Measurements from ENCODE around the gene PLA2G6. TPM values are rescaled to one million over a fixed set of nuclear protein-coding genes. Genes with fewer than 3 reads are reported as not detected.

Gene PLA2G6
- polyA plus RNA-seq, 1 donor = 71.1 TPM

DNA sequence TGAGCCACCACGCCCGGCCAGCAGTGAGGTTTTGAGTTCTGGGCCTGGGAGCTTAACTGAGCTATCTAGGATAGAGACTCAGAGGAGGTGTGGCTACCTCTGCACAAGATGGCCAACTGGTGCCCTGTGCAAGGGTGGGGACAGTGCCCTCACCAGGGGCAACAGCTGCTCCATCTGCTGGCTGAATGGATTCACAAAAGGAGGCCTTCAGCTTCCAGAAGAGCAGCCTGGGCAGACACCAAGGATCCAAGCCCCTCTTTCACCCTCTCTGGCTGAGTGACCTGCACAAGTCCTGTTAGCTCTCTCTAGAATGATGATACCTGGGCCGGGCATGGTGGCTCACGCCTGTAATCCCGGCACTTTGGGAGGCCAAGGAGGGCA, 37.6 kb downstream of the PLA2G6 start:
- H3K4me3 ChIP-seq (ENCODE audit: low read length) = no peak overlapping the region
- no peaks in the 10 kb centered on the region for H3K9me3 ChIP-seq (ENCODE audit: control insufficient read depth, low read depth, low read length)
- H3K4me1 ChIP-seq (ENCODE audit: control insufficient read depth, insufficient read depth, low read length) = no peaks in the 10 kb centered on the region
- WGBS (ENCODE audit: insufficient coverage, low lambda C conversion rate) = no CpG with 5 or more reads among the region's 5 CpGs
- no peak overlapping the region for H3K27ac ChIP-seq (ENCODE audit: low read length)
- peaks cover 20% of the 10 kb centered on the region for H3K36me3 ChIP-seq (ENCODE audit: control insufficient read depth, insufficient read depth, low read length)
- no peaks in the 10 kb centered on the region for H3K27me3 ChIP-seq (ENCODE audit: control insufficient read depth, insufficient read depth, low read length)
- DNase-seq = no peak

DNA sequence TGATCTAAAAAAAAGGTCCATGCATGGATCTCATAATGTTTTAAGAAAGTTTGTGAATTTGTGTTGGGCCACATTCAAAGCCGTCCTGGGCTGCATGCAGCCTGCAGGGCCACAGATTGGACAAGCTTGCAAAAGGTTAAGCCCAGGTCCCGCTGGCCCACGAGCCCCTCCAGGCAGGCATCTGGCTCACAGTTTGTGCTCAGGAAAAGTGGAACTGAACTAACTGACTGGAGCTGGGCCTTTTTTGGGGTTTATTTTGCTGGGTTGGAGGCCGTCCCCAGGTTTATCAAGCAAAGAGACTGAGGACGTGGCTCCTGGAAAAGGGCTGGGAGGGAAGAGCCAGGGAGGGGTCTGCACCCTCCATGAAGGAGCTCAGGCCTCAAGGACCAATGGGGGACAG, 39.0 kb downstream of the PLA2G6 start:
- Histone ChIP-seq H3K4me3 (ENCODE audit: low read length) (no peak overlapping the region), H3K36me3 (ENCODE audit: control insufficient read depth, insufficient read depth, low read length) (peaks cover 21% of the 10 kb centered on the region), H3K9me3 (ENCODE audit: control insufficient read depth, low read depth, low read length) (no peaks in the 10 kb centered on the region), H3K27ac (ENCODE audit: low read length) (no peak overlapping the region), H3K27me3 (ENCODE audit: control insufficient read depth, insufficient read depth, low read length) (no peaks in the 10 kb centered on the region), H3K4me1 (ENCODE audit: control insufficient read depth, insufficient read depth, low read length) (no peaks in the 10 kb centered on the region)
- DNase-seq = no peak
- WGBS (ENCODE audit: insufficient coverage, low lambda C conversion rate) = no CpG with 5 or more reads among the region's 5 CpGs

DNA sequence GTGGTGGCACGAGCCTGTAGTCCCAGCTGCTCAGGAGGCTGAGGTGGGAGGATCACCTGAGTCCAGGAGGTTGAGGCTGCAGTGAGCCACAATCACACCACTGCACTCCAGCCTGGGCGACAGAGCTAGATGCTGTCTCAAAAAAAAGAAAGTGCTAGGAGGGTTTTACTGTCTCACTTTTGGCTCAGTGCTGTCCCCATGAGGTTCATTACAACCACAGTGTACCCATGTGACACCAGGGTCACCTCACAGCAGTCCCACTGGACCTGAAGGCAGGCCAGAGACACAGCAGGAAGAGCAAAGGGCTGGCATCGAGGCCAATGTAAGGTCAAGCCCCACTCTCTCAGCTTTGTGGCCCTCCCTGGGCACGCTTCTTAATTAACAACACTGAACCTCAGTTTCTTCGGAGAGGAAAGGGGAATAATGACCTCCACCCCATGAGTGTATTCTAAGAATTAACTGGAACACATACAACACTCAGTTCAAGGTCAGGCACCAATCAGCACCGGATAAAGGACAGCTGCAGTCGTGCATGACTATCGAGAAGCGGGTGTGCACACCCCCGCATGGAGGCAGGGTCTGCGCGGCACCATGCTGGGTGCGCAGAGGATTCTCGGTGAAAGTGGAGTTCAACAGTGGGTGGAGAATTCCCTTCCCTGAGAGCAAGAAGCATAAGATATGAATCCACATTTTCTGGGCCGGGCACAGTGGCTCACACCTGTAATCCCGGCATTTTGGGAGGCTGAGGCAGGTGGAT, 40.2 kb downstream of the PLA2G6 start:
- Histone ChIP-seq H3K4me3 (ENCODE audit: low read length) (no peak overlapping the region), H3K27me3 (ENCODE audit: control insufficient read depth, insufficient read depth, low read length) (no peaks in the 10 kb centered on the region), H3K27ac (ENCODE audit: low read length) (no peak overlapping the region), H3K9me3 (ENCODE audit: control insufficient read depth, low read depth, low read length) (no peaks in the 10 kb centered on the region), H3K36me3 (ENCODE audit: control insufficient read depth, insufficient read depth, low read length) (peaks cover 21% of the 10 kb centered on the region), H3K4me1 (ENCODE audit: control insufficient read depth, insufficient read depth, low read length) (no peaks in the 10 kb centered on the region)
- WGBS (ENCODE audit: insufficient coverage, low lambda C conversion rate) = no CpG with 5 or more reads among the region's 16 CpGs
- no peak for DNase-seq

DNA sequence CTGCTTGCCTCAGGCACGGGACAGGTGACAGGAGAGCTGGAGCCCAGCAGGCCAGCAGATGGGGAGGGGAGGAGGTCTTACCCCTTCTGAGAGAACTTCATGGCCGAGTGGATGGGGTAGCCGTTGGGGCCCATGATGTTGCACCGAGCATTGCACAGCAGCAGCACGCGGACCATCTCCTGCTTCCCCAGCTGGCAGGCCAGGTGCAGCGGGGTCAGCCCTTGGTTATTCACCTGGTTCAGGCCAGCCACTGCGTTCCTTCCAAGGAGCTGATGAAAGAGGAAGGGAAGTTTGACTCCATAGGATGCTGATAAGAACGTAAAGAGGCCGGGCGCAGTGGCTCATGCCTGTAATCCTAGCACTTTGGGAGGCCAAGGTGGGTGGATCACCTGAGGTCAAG, 41.7 kb downstream of the PLA2G6 start:
- WGBS (ENCODE audit: insufficient coverage, low lambda C conversion rate) = 94% methylated on average over 3 of the region's 11 CpGs
- peaks cover 27% of the 10 kb centered on the region for H3K36me3 ChIP-seq (ENCODE audit: control insufficient read depth, insufficient read depth, low read length)
- no peak for DNase-seq

DNA sequence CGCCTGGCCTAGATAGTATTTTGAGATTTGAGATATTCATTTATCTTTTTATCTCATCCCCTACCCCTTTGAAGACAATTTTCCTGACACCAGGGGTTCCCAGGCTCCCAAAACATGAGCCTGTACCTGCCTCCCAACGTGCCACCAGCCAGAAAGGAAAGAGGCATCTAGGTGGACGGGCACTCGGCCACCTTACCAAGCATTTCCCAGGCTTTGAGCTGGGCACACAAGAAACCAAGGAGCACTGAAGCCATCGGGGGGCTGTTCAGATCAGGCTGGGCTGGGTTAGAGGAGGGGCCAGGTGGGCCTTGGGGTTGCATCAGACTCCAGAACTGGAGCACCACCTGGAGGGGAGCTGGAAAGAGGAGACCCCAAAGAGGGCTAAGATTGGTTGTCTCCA, 42.7 kb downstream of the PLA2G6 start:
- Histone ChIP-seq H3K36me3 (ENCODE audit: control insufficient read depth, insufficient read depth, low read length) (peaks cover 28% of the 10 kb centered on the region), H3K4me3 (ENCODE audit: low read length) (no peak overlapping the region), H3K27me3 (ENCODE audit: control insufficient read depth, insufficient read depth, low read length) (no peaks in the 10 kb centered on the region), H3K9me3 (ENCODE audit: control insufficient read depth, low read depth, low read length) (no peaks in the 10 kb centered on the region), H3K4me1 (ENCODE audit: control insufficient read depth, insufficient read depth, low read length) (no peaks in the 10 kb centered on the region), H3K27ac (ENCODE audit: low read length) (no peak overlapping the region)
- no peak for DNase-seq
- WGBS (ENCODE audit: insufficient coverage, low lambda C conversion rate) = no CpG with 5 or more reads among the region's 5 CpGs

More for the DNA sequence above, 41.7 kb downstream of the PLA2G6 start:
- Histone ChIP-seq H3K4me1 (ENCODE audit: control insufficient read depth, insufficient read depth, low read length) (no peaks in the 10 kb centered on the region), H3K27me3 (ENCODE audit: control insufficient read depth, insufficient read depth, low read length) (no peaks in the 10 kb centered on the region), H3K4me3 (ENCODE audit: low read length) (no peak overlapping the region), H3K27ac (ENCODE audit: low read length) (no peak overlapping the region), H3K9me3 (ENCODE audit: control insufficient read depth, low read depth, low read length) (no peaks in the 10 kb centered on the region)

DNA sequence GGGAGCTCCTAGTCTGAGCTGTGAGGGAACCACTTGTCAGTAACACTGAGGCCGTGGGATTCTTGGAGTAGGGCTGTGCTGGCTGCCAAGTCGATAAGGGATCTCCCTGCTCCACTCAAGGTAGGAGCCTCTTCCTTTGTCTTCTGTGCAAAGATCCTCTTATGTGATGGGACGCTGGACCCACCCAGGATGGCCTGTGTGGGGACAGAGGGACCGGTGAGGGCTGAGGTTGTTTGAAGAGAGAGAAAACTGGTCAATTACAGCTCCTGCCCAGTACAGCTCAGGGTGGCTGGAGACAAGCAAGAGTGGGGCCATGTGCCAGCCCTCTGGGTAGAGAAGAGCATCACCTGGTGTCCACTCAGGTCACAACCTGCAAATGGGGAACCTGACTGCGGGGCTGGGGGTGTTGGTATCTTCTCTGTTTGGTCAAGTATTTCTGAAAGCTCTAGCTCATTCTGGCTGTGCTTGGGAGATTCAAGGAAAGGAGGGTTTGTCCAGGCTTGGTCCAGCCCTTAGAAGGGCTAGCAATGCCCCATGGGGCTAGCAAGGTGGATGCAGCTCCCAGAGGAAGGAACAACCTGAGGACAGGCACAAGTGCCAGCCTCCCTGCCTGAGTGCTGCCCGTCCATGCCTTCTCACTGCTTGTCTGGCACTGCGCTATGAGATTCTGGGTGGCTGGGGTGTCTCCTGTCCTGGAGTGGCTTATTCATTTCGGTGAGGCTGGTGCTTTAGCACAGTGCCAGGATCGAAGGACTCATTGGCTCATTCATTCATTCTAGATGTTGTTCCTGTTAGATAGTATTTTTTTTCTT, 43.5 kb downstream of the PLA2G6 start:
- no peak for DNase-seq
- WGBS (ENCODE audit: insufficient coverage, low lambda C conversion rate) = no CpG with 5 or more reads among the region's 9 CpGs
- Histone ChIP-seq H3K27ac (ENCODE audit: low read length) (no peak overlapping the region), H3K27me3 (ENCODE audit: control insufficient read depth, insufficient read depth, low read length) (no peaks in the 10 kb centered on the region), H3K4me3 (ENCODE audit: low read length) (no peak overlapping the region), H3K9me3 (ENCODE audit: control insufficient read depth, low read depth, low read length) (no peaks in the 10 kb centered on the region), H3K36me3 (ENCODE audit: control insufficient read depth, insufficient read depth, low read length) (peaks cover 31% of the 10 kb centered on the region), H3K4me1 (ENCODE audit: control insufficient read depth, insufficient read depth, low read length) (no peaks in the 10 kb centered on the region)

DNA sequence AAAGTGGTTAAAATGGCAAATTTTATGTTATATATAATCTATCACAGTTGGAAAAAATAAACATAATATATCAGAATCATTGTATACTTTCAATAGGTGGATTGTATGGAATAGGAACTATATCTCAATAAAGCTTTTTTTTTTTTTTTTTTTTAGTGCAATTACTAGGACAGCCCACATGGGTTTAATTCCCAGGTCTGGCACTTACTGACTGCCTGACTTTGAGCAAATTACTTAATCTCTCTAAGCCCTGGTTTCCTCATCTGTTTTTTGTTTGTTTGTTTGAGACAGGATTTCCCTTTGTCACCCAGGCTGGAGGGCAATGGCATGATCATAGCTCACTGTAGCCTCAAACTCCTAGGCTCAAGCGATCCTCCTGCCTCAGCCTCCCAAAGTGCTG, 45.0 kb downstream of the PLA2G6 start:
- no peak for DNase-seq
- Histone ChIP-seq H3K36me3 (ENCODE audit: control insufficient read depth, insufficient read depth, low read length) (peaks cover 34% of the 10 kb centered on the region), H3K4me1 (ENCODE audit: control insufficient read depth, insufficient read depth, low read length) (no peaks in the 10 kb centered on the region), H3K27ac (ENCODE audit: low read length) (no peak overlapping the region), H3K4me3 (ENCODE audit: low read length) (no peak overlapping the region), H3K9me3 (ENCODE audit: control insufficient read depth, low read depth, low read length) (no peaks in the 10 kb centered on the region), H3K27me3 (ENCODE audit: control insufficient read depth, insufficient read depth, low read length) (no peaks in the 10 kb centered on the region)
- no CpG with 5 or more reads among the region's 1 CpG for WGBS (ENCODE audit: insufficient coverage, low lambda C conversion rate)

DNA sequence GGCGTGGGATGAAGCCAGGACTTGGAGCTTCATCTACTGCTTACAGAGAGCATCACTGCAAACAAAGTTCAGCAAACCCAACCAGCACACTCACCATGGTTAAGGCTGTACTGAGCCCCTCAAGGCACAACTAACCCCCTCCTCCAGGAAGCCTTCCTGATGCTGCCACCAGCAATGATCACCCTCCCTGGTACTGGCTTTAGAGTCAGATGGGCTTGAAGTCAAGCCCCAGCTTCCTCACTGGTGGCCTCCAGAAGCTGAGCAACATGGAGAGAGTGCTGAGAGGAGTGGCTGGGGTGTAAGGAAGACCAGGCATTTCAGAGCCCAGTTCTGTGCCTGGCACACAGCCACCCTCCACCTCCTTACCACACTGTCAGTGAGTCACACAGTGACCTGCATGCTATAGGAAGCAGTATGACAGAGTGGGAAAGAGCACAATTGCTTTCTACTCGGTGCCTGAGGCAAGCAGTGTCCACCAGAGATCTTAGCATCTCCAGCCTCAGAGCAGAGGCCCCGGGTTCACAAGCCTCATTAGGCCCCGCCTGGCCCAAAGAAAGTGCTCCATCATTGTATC, 46.4 kb downstream of the PLA2G6 start:
- peaks cover 33% of the 10 kb centered on the region for H3K36me3 ChIP-seq (ENCODE audit: control insufficient read depth, insufficient read depth, low read length)
- DNase-seq = no peak
- H3K9me3 ChIP-seq (ENCODE audit: control insufficient read depth, low read depth, low read length) = no peaks in the 10 kb centered on the region
- no peaks in the 10 kb centered on the region for H3K27me3 ChIP-seq (ENCODE audit: control insufficient read depth, insufficient read depth, low read length)
- H3K27ac ChIP-seq (ENCODE audit: low read length) = no peak overlapping the region
- no peaks in the 10 kb centered on the region for H3K4me1 ChIP-seq (ENCODE audit: control insufficient read depth, insufficient read depth, low read length)
- no CpG with 5 or more reads among the region's 4 CpGs for WGBS (ENCODE audit: insufficient coverage, low lambda C conversion rate)
- H3K4me3 ChIP-seq (ENCODE audit: low read length) = no peak overlapping the region

DNA sequence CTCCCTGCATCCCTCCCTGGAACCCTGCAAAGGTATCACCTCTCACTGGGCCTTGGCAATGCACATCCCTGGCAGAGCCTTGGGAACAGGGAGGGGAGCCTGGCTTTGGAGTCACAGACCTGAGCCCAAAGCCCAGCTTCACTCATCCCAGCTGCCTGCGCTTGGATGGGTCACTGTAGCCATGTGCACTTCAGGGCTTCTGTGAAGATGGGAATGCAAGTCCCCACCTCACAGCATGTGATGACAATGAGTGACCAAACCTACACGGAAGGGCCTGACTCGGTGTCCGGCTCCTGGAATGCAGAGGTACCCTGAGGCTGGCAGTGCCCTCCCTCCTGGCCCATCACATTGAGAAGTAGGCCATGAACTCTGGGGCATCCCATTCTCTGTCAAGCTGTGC, 48.3 kb downstream of the PLA2G6 start:
- H3K27me3 ChIP-seq (ENCODE audit: control insufficient read depth, insufficient read depth, low read length) = no peaks in the 10 kb centered on the region
- peaks cover 38% of the 10 kb centered on the region for H3K36me3 ChIP-seq (ENCODE audit: control insufficient read depth, insufficient read depth, low read length)

DNA sequence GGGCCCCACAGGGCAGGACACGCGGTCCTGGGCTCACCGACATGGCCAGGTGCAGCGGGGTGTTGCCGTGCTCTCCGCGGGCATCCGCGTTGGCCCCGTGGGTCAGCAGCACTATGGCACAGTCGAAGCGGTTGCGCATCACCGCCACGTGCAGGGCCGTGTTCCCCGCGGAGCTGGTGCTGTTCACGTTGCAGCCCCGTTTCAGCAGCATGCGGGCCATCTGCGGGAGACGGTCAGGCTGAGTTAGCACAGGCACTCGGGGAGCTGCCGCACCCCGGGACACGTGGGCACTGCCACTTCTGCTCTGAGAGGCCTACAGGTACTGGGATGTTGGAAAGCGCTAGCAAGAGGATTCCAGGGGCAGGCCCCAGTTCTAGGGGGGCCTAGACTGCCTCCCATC, 48.8 kb downstream of the PLA2G6 start:
- no peak overlapping the region for H3K27ac ChIP-seq (ENCODE audit: low read length)
- H3K27me3 ChIP-seq (ENCODE audit: control insufficient read depth, insufficient read depth, low read length) = no peaks in the 10 kb centered on the region
- WGBS (ENCODE audit: insufficient coverage, low lambda C conversion rate) = no CpG with 5 or more reads among the region's 28 CpGs
- DNase-seq = no peak
- no peak overlapping the region for H3K4me3 ChIP-seq (ENCODE audit: low read length)
- H3K36me3 ChIP-seq (ENCODE audit: control insufficient read depth, insufficient read depth, low read length) = peaks cover 43% of the 10 kb centered on the region
- H3K4me1 ChIP-seq (ENCODE audit: control insufficient read depth, insufficient read depth, low read length) = no peaks in the 10 kb centered on the region
- H3K9me3 ChIP-seq (ENCODE audit: control insufficient read depth, low read depth, low read length) = no peaks in the 10 kb centered on the region

More for the DNA sequence above, 48.3 kb downstream of the PLA2G6 start:
- no peak overlapping the region for H3K4me3 ChIP-seq (ENCODE audit: low read length)
- H3K27ac ChIP-seq (ENCODE audit: low read length) = no peak overlapping the region
- H3K4me1 ChIP-seq (ENCODE audit: control insufficient read depth, insufficient read depth, low read length) = no peaks in the 10 kb centered on the region
- H3K9me3 ChIP-seq (ENCODE audit: control insufficient read depth, low read depth, low read length) = no peaks in the 10 kb centered on the region
- DNase-seq = no peak
- WGBS (ENCODE audit: insufficient coverage, low lambda C conversion rate) = no CpG with 5 or more reads among the region's 4 CpGs
